ENCODE data around the gene GGCT.
"Not testable (repeated sequence)": the region's sequence is repeated elsewhere in the genome, so short reads cannot be mapped to it uniquely, and the experiment has no call there.

Gene GGCT

GRCh38 chr7:30511973-30512662 is 7.5 kb upstream of the GGCT start:
- H3K36me3 ChIP-seq (ENCODE audit: insufficient read depth, low read length): no peaks in the 10 kb centered on the region
- no peaks in the 10 kb centered on the region for H3K9me2 ChIP-seq (replicated peaks; ENCODE audit: low read depth, low read length)
- no peak overlapping the region for H3K9ac ChIP-seq (ENCODE audit: low read depth, low read length, poor library complexity, severe bottlenecking)
- H2AFZ ChIP-seq (ENCODE audit: low read length): no peak overlapping the region
- no peak overlapping the region for H3K4me2 ChIP-seq (ENCODE audit: low read depth, low read length, poor library complexity, severe bottlenecking)
- no peaks in the 10 kb centered on the region for H3K79me2 ChIP-seq (ENCODE audit: insufficient read depth, low read length)
- no peaks in the 10 kb centered on the region for H3K4me1 ChIP-seq (ENCODE audit: insufficient read depth, low read length, poor library complexity, severe bottlenecking)
- no peak overlapping the region for H3K4me3 ChIP-seq (ENCODE audit: low read length, poor library complexity, severe bottlenecking)
- no peaks in the 10 kb centered on the region for H3K27me3 ChIP-seq (ENCODE audit: insufficient read depth, low read length, poor library complexity, severe bottlenecking)
- no peaks in the 10 kb centered on the region for H4K20me1 ChIP-seq (ENCODE audit: insufficient read depth, low read length, poor library complexity, severe bottlenecking)
- TF ChIP-seq EZH2phosphoT487 (IDR thresholded peaks at IDR 0.05; ENCODE audit: borderline replicate concordance) (no peak), CTCF (conservative IDR thresholded peaks at IDR 0.05; ENCODE audit: low read length) (no peak)
- H3K9me3 ChIP-seq (ENCODE audit: insufficient read depth, low read depth, low read length): no peaks in the 10 kb centered on the region
- H3F3A ChIP-seq (ENCODE audit: low read depth): no peaks in the 10 kb centered on the region

GRCh38 chr7:30511494-30511893 is 6.9 kb upstream of the GGCT start:
- Histone ChIP-seq H4K20me1 (ENCODE audit: insufficient read depth, low read length, poor library complexity, severe bottlenecking) (no peaks in the 10 kb centered on the region), H3K9me3 (ENCODE audit: insufficient read depth, low read depth, low read length) (no peaks in the 10 kb centered on the region), H3F3A (ENCODE audit: low read depth) (no peaks in the 10 kb centered on the region), H3K9ac (ENCODE audit: low read depth, low read length, poor library complexity, severe bottlenecking) (no peak overlapping the region), H3K4me2 (ENCODE audit: low read depth, low read length, poor library complexity, severe bottlenecking) (no peak overlapping the region), H3K36me3 (ENCODE audit: insufficient read depth, low read length) (no peaks in the 10 kb centered on the region), H3K27me3 (ENCODE audit: insufficient read depth, low read length, poor library complexity, severe bottlenecking) (no peaks in the 10 kb centered on the region), H2AFZ (ENCODE audit: low read length) (no peak overlapping the region), H3K9me2 (replicated peaks; ENCODE audit: low read depth, low read length) (no peaks in the 10 kb centered on the region), H3K4me3 (ENCODE audit: low read length, poor library complexity, severe bottlenecking) (no peak overlapping the region), H3K4me1 (ENCODE audit: insufficient read depth, low read length, poor library complexity, severe bottlenecking) (no peaks in the 10 kb centered on the region), H3K79me2 (ENCODE audit: insufficient read depth, low read length) (no peaks in the 10 kb centered on the region)
- TF ChIP-seq EZH2phosphoT487 (IDR thresholded peaks at IDR 0.05; ENCODE audit: borderline replicate concordance) (no peak), CTCF (conservative IDR thresholded peaks at IDR 0.05; ENCODE audit: low read length) (no peak)

- H3K9ac ChIP-seq (ENCODE audit: low read depth, low read length, poor library complexity, severe bottlenecking): no peak overlapping the region
- no peaks in the 10 kb centered on the region for H3K9me3 ChIP-seq (ENCODE audit: insufficient read depth, low read depth, low read length)
- H3K4me3 ChIP-seq (ENCODE audit: low read length, poor library complexity, severe bottlenecking): no peak overlapping the region
- no peak overlapping the region for H2AFZ ChIP-seq (ENCODE audit: low read length)
- H3K27me3 ChIP-seq (ENCODE audit: insufficient read depth, low read length, poor library complexity, severe bottlenecking): no peaks in the 10 kb centered on the region
- H3K79me2 ChIP-seq (ENCODE audit: insufficient read depth, low read length): no peaks in the 10 kb centered on the region
- H3K36me3 ChIP-seq (ENCODE audit: insufficient read depth, low read length): no peaks in the 10 kb centered on the region
- H3K9me2 ChIP-seq (replicated peaks; ENCODE audit: low read depth, low read length): no peaks in the 10 kb centered on the region
- peaks cover 3% of the 10 kb centered on the region for H3K4me1 ChIP-seq (ENCODE audit: insufficient read depth, low read length, poor library complexity, severe bottlenecking)
- no peak overlapping the region for H3K4me2 ChIP-seq (ENCODE audit: low read depth, low read length, poor library complexity, severe bottlenecking)
- TF ChIP-seq EZH2phosphoT487 (IDR thresholded peaks at IDR 0.05; ENCODE audit: borderline replicate concordance) (no peak), CTCF (conservative IDR thresholded peaks at IDR 0.05; ENCODE audit: low read length) (peak; percentile 91)
- H3F3A ChIP-seq (ENCODE audit: low read depth): no peaks in the 10 kb centered on the region
- no peaks in the 10 kb centered on the region for H4K20me1 ChIP-seq (ENCODE audit: insufficient read depth, low read length, poor library complexity, severe bottlenecking)
Observed at GRCh38 chr7:30510124-30511075, 5.8 kb upstream of the GGCT start.

GRCh38 chr7:30509171-30509857 is 4.7 kb upstream of the GGCT start:
- not testable (repeated sequence) for H3K27me3 ChIP-seq (ENCODE audit: insufficient read depth, low read length, poor library complexity, severe bottlenecking); H3K36me3 ChIP-seq (ENCODE audit: insufficient read depth, low read length); H3K79me2 ChIP-seq (ENCODE audit: insufficient read depth, low read length); H3K4me3 ChIP-seq (ENCODE audit: low read length, poor library complexity, severe bottlenecking); H2AFZ ChIP-seq (ENCODE audit: low read length); H3K9me3 ChIP-seq (ENCODE audit: insufficient read depth, low read depth, low read length); H3K9ac ChIP-seq (ENCODE audit: low read depth, low read length, poor library complexity, severe bottlenecking); H3K4me2 ChIP-seq (ENCODE audit: low read depth, low read length, poor library complexity, severe bottlenecking); H4K20me1 ChIP-seq (ENCODE audit: insufficient read depth, low read length, poor library complexity, severe bottlenecking); H3F3A ChIP-seq (ENCODE audit: low read depth); H3K4me1 ChIP-seq (ENCODE audit: insufficient read depth, low read length, poor library complexity, severe bottlenecking); H3K9me2 ChIP-seq (replicated peaks; ENCODE audit: low read depth, low read length)

Data from Loucy (cell line).